ENCODE results near the gene ZNF615. TPM values are rescaled to one million over a fixed set of nuclear protein-coding genes. Genes with fewer than 3 reads are reported as not detected.
A peak's percentile ranks its signal among the peaks of the same experiment; 100 is the strongest.
"Not testable (repeated sequence)": the region's sequence is repeated elsewhere in the genome, so short reads cannot be mapped to it uniquely, and the experiment has no call there.

Gene ZNF615
- total RNA-seq, 1 donor from 2014 or later = 13.5 TPM

DNA sequence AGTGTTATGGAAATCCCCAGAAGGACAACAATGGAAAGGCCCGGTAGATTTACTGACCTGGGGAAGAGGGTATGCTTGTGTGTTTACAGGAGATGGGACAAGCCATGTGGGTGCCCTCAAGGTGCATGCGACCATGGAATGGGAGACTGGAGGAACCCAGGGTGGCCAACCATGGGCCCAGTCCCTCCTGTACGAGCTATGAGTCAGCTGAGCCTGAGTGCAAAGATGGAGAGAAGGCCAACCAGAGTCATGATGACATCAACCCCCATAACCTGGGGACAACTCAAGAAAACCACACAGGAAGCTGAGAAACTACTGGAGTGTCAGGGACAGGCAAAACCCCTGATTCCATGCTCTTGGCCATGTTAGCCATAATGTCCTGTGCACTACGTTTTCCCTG is 29.1 kb downstream of the ZNF615 start:
- Mint-ChIP-seq H3K4me3 (ENCODE audit: unreplicated experiment) (peak overlapping the region; percentile 12), H3K36me3 (ENCODE audit: low read depth, unreplicated experiment) (peaks cover 58% of the 10 kb centered on the region), H3K27me3 (ENCODE audit: unreplicated experiment) (no peaks in the 10 kb centered on the region)

DNA sequence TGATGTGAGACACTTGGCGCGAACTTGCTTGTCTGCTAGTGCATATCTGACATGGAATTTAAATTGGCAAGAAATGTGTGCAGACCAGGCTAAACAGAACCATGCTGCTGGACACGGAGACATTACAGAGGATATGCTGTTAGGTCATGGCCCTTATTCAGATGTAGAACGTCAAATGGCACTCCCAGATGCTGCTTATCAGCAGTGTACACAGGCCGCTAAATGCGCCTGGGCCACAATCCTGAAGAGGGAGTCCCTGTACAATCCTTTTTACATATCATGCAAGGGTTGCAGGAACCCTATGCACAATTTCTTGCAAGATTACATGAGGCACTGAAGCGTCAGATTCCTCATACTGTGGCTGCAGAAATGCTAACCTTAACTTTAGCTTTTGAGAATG is 30.7 kb downstream of the ZNF615 start:
- no peak overlapping the region for H3K27ac Mint-ChIP-seq (ENCODE audit: unreplicated experiment)
- peaks cover 34% of the 10 kb centered on the region for H3K9me3 Mint-ChIP-seq (ENCODE audit: unreplicated experiment)
- no peaks in the 10 kb centered on the region for H3K4me1 Mint-ChIP-seq (ENCODE audit: unreplicated experiment)
- H3K4me3 Mint-ChIP-seq (ENCODE audit: unreplicated experiment) = no peak overlapping the region
- H3K27me3 Mint-ChIP-seq (ENCODE audit: unreplicated experiment) = no peaks in the 10 kb centered on the region
- DNase-seq (ENCODE audit: low spot score) = no peak
- TF ChIP-seq, protein P1, sequence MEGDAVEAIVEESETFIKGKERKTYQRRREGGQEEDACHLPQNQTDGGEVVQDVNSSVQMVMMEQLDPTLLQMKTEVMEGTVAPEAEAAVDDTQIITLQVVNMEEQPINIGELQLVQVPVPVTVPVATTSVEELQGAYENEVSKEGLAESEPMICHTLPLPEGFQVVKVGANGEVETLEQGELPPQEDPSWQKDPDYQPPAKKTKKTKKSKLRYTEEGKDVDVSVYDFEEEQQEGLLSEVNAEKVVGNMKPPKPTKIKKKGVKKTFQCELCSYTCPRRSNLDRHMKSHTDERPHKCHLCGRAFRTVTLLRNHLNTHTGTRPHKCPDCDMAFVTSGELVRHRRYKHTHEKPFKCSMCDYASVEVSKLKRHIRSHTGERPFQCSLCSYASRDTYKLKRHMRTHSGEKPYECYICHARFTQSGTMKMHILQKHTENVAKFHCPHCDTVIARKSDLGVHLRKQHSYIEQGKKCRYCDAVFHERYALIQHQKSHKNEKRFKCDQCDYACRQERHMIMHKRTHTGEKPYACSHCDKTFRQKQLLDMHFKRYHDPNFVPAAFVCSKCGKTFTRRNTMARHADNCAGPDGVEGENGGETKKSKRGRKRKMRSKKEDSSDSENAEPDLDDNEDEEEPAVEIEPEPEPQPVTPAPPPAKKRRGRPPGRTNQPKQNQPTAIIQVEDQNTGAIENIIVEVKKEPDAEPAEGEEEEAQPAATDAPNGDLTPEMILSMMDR (IDR thresholded peaks at IDR 0.05; ENCODE audit: unreplicated experiment) = no peak
- peaks cover 66% of the 10 kb centered on the region for H3K36me3 Mint-ChIP-seq (ENCODE audit: low read depth, unreplicated experiment)

More for the DNA sequence above, 29.1 kb downstream of the ZNF615 start:
- no peak for DNase-seq (ENCODE audit: low spot score)
- Mint-ChIP-seq H3K27ac (ENCODE audit: unreplicated experiment) (no peak overlapping the region), H3K4me1 (ENCODE audit: unreplicated experiment) (no peaks in the 10 kb centered on the region), H3K9me3 (ENCODE audit: unreplicated experiment) (peaks cover 28% of the 10 kb centered on the region)
- TF ChIP-seq, protein P1 (IDR thresholded peaks at IDR 0.05; ENCODE audit: unreplicated experiment) = no peak

DNA sequence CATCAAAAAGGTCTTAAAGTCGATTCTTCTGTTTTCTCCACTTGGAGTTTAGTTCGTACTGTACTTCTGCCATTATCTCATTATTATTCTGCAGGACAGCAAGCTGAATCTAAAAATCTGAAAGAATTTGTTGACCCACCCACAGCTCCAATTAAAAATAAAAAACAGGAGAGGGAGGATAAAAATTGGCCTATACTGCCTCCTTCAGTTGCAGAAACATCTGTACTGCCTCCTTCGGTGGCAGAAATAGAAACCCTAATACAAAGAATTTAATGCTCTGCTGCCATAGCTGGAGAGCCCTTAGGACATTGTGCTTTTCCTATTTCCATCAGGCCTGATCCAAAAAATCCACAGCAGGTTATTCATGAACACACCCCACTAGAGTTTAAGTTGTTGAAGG is 31.2 kb downstream of the ZNF615 start:
- no peak overlapping the region for H3K4me3 Mint-ChIP-seq (ENCODE audit: unreplicated experiment)
- no peak overlapping the region for H3K27ac Mint-ChIP-seq (ENCODE audit: unreplicated experiment)
- DNase-seq (ENCODE audit: low spot score) = no peak
- H3K4me1 Mint-ChIP-seq (ENCODE audit: unreplicated experiment) = no peaks in the 10 kb centered on the region
- TF ChIP-seq, protein P1 (IDR thresholded peaks at IDR 0.05; ENCODE audit: unreplicated experiment) = no peak
- peaks cover 70% of the 10 kb centered on the region for H3K36me3 Mint-ChIP-seq (ENCODE audit: low read depth, unreplicated experiment)
- peaks cover 39% of the 10 kb centered on the region for H3K9me3 Mint-ChIP-seq (ENCODE audit: unreplicated experiment)
- H3K27me3 Mint-ChIP-seq (ENCODE audit: unreplicated experiment) = no peaks in the 10 kb centered on the region

DNA sequence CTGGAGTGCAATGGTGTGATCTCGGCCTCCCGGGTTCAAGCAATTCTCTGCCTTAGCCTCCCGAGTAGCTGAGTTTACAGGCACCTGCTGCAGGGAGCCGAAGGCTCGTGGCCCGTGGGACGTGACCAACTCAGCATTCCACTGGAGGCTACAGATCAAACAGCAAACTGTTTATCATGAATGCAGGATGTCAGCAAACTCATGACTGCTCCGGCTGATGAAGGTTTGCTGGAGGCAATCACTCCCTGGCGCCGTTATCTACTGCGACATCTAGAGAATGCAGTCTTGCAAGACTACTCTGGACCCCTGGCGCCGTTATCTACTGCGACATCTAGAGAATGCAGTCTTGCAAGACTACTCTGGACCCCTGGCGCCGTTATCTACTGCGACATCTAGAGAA is 32.2 kb downstream of the ZNF615 start:
- not testable (repeated sequence) for H3K4me3 Mint-ChIP-seq (ENCODE audit: unreplicated experiment); H3K27me3 Mint-ChIP-seq (ENCODE audit: unreplicated experiment); DNase-seq (ENCODE audit: low spot score); H3K27ac Mint-ChIP-seq (ENCODE audit: unreplicated experiment); H3K4me1 Mint-ChIP-seq (ENCODE audit: unreplicated experiment)
- peaks cover 49% of the 10 kb centered on the region for H3K9me3 Mint-ChIP-seq (ENCODE audit: unreplicated experiment)
- peaks cover 75% of the 10 kb centered on the region for H3K36me3 Mint-ChIP-seq (ENCODE audit: low read depth, unreplicated experiment)

DNA sequence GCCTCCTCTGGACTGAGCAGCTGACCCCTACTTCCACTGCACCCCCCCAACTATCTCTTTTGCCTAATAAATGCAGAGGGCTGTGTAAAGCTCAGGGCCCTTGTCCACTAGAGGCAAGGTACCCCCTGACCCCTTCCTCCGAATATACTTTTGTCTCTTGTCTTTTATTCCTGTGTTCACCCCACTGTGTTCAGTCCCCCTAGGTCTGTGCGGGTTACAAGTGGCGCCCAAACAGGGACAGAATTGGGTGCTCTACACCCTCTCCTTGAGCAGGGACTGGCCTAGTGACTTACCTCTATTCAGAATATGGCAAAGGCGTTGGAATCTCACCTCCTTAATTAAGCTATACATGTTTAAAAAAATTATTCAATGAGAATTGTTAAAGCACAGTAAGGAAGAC is 36.4 kb downstream of the ZNF615 start:
- peaks cover 49% of the 10 kb centered on the region for H3K9me3 Mint-ChIP-seq (ENCODE audit: unreplicated experiment)
- no peaks in the 10 kb centered on the region for H3K4me1 Mint-ChIP-seq (ENCODE audit: unreplicated experiment)
- DNase-seq (ENCODE audit: low spot score) = no peak
- TF ChIP-seq, protein P1 (IDR thresholded peaks at IDR 0.05; ENCODE audit: unreplicated experiment) = no peak
- no peak overlapping the region for H3K27ac Mint-ChIP-seq (ENCODE audit: unreplicated experiment)
- H3K27me3 Mint-ChIP-seq (ENCODE audit: unreplicated experiment) = no peaks in the 10 kb centered on the region
- H3K36me3 Mint-ChIP-seq (ENCODE audit: low read depth, unreplicated experiment) = peaks cover 77% of the 10 kb centered on the region
- peak overlapping the region; percentile 84 for H3K4me3 Mint-ChIP-seq (ENCODE audit: unreplicated experiment)
